Measurements from ENCODE around the gene CDC73. TPM values are rescaled to one million over a fixed set of nuclear protein-coding genes. Genes with fewer than 3 reads are reported as not detected.

The CDC73 gene
- total and polyA plus RNA-seq, 4 donors: 5.8 to 20.6 (median 12.6) TPM

- Histone ChIP-seq H3K36me3 (ENCODE audit: control insufficient read depth in 4 of 4, insufficient read depth in 3 of 4, low read depth in 1 of 4, low read length in 3 of 4) (peaks cover 7 to 31% (median 27%) of the 10 kb centered on the region in 4 donors), H3K27me3 (ENCODE audit: control insufficient read depth in 4 of 4, insufficient read depth in 4 of 4, low read length in 3 of 4) (no peaks in the 10 kb centered on the region), H3K4me1 (ENCODE audit: control insufficient read depth in 4 of 4, insufficient read depth in 4 of 4, low read length in 3 of 4) (no peaks in the 10 kb centered on the region), H3K4me3 (ENCODE audit: low read depth in 1 of 3, low read length in 3 of 3) (no peak overlapping the region), H3K9me3 (ENCODE audit: control insufficient read depth in 4 of 4, low read length in 3 of 4) (no peaks in the 10 kb centered on the region), H3K9ac (ENCODE audit: low read depth in 1 of 2, low read length in 2 of 2) (no peak overlapping the region), H3K27ac (ENCODE audit: low read depth in 1 of 2, low read length in 2 of 2) (no peak overlapping the region)
- no peak for DNase-seq (ENCODE audit: low spot score)
- TF ChIP-seq NR2F2 (IDR thresholded peaks at IDR 0.05) (no peak), FOXA1 (IDR thresholded peaks at IDR 0.05) (no peak), SP1 (IDR thresholded peaks at IDR 0.05) (no peak), MAX (IDR thresholded peaks at IDR 0.05) (no peak), REST (IDR thresholded peaks at IDR 0.05) (no peak), HNF4G (IDR thresholded peaks at IDR 0.05) (no peak), TAF1 (conservative IDR thresholded peaks at IDR 0.05) (no peak)
- WGBS: 95% methylated on average over 1 of the region's 1 CpG
Measured at GRCh38 chr1:193144999-193145398, 23.2 kb downstream of the CDC73 start.

DNA sequence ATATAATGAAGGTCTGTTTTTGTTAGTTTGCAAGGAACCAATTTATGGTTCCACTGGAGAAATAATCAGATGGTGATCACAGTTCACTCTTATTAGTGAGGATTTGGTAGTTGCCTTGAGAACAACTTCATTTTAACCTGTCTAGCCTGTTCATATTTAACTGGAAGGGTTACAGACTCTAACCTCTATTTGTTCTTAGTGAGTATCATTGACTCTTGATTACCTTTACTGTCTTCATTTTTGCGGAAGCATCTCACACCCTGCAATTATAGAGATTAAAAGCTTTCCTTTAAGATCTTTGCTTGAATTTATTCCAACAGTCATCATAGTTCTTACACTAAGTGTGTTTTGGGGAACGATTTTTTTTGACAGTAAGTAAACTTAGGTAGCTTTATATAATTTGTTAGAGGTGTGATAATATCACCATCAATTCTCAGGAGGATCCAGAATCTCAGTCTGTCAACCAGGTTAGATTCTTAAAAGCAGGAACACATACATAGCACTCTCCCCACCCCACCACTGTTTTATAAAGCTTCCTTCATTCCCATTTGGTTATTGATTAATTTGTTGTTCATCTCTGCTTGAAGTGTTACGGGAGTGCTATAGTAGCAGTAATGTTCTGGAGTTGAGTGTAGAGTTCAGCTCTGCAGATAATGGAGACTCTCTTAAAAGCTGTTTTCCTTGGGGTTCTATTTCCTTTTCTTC, 34.4 kb downstream of the CDC73 start:
- 87% methylated on average over 3 of the region's 3 CpGs for WGBS
- H3K9me3 ChIP-seq (ENCODE audit: control insufficient read depth in 4 of 4, low read length in 3 of 4): no peaks in the 10 kb centered on the region
- no peak overlapping the region for H3K9ac ChIP-seq (ENCODE audit: low read depth in 1 of 2, low read length in 2 of 2)
- H3K27ac ChIP-seq (ENCODE audit: low read depth in 1 of 2, low read length in 2 of 2): no peak overlapping the region
- TF ChIP-seq NR2F2 (IDR thresholded peaks at IDR 0.05): no peak
- TF ChIP-seq JUND (IDR thresholded peaks at IDR 0.05): no peak
- TF ChIP-seq, protein P1, sequence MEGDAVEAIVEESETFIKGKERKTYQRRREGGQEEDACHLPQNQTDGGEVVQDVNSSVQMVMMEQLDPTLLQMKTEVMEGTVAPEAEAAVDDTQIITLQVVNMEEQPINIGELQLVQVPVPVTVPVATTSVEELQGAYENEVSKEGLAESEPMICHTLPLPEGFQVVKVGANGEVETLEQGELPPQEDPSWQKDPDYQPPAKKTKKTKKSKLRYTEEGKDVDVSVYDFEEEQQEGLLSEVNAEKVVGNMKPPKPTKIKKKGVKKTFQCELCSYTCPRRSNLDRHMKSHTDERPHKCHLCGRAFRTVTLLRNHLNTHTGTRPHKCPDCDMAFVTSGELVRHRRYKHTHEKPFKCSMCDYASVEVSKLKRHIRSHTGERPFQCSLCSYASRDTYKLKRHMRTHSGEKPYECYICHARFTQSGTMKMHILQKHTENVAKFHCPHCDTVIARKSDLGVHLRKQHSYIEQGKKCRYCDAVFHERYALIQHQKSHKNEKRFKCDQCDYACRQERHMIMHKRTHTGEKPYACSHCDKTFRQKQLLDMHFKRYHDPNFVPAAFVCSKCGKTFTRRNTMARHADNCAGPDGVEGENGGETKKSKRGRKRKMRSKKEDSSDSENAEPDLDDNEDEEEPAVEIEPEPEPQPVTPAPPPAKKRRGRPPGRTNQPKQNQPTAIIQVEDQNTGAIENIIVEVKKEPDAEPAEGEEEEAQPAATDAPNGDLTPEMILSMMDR (IDR thresholded peaks at IDR 0.05; ENCODE audit: low read depth, low read length, missing input control): no peak
- no peak for TF ChIP-seq ATF3 (IDR thresholded peaks at IDR 0.05)
- no peak for TF ChIP-seq RXRA (IDR thresholded peaks at IDR 0.05)
- TF ChIP-seq REST (IDR thresholded peaks at IDR 0.05): no peak
- no peak for TF ChIP-seq YY1 (IDR thresholded peaks at IDR 0.05)
- no peak for TF ChIP-seq TAF1 (conservative IDR thresholded peaks at IDR 0.05)
- TF ChIP-seq EGR1 (IDR thresholded peaks at IDR 0.05; ENCODE audit: low read depth in 2 of 2): no peak
- no peak for TF ChIP-seq FOXA2 (IDR thresholded peaks at IDR 0.05)
- TF ChIP-seq GABPA (IDR thresholded peaks at IDR 0.05 in 1 of 2, conservative IDR thresholded peaks at IDR 0.05 in 1 of 2): no peak
- TF ChIP-seq HNF4A (conservative IDR thresholded peaks at IDR 0.05): no peak
- TF ChIP-seq HNF4G (IDR thresholded peaks at IDR 0.05): no peak
- TF ChIP-seq, protein P2, sequence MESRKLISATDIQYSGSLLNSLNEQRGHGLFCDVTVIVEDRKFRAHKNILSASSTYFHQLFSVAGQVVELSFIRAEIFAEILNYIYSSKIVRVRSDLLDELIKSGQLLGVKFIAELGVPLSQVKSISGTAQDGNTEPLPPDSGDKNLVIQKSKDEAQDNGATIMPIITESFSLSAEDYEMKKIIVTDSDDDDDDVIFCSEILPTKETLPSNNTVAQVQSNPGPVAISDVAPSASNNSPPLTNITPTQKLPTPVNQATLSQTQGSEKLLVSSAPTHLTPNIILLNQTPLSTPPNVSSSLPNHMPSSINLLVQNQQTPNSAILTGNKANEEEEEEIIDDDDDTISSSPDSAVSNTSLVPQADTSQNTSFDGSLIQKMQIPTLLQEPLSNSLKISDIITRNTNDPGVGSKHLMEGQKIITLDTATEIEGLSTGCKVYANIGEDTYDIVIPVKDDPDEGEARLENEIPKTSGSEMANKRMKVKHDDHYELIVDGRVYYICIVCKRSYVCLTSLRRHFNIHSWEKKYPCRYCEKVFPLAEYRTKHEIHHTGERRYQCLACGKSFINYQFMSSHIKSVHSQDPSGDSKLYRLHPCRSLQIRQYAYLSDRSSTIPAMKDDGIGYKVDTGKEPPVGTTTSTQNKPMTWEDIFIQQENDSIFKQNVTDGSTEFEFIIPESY (IDR thresholded peaks at IDR 0.05): no peak
- H3K27me3 ChIP-seq (ENCODE audit: control insufficient read depth in 4 of 4, insufficient read depth in 4 of 4, low read length in 3 of 4): no peaks in the 10 kb centered on the region
- H3K4me1 ChIP-seq (ENCODE audit: control insufficient read depth in 4 of 4, insufficient read depth in 4 of 4, low read length in 3 of 4): peaks cover 0 to 3% (median 0%) of the 10 kb centered on the region in 4 donors
- DNase-seq (ENCODE audit: low spot score): no peak
- H3K36me3 ChIP-seq (ENCODE audit: control insufficient read depth in 4 of 4, insufficient read depth in 3 of 4, low read depth in 1 of 4, low read length in 3 of 4): peaks cover 2 to 18% (median 10%) of the 10 kb centered on the region in 4 donors
- no peak overlapping the region for H3K4me3 ChIP-seq (ENCODE audit: low read depth in 1 of 3, low read length in 3 of 3)
